Lower leg skin (tissue), 4 donors: ENCODE data around the gene UQCC2. TPM values are rescaled to one million over a fixed set of nuclear protein-coding genes. Genes with fewer than 3 reads are reported as not detected.

Source experiments
- DNase-seq, 2 donors: peaks; one replicate each; pipeline ENCODE4 v3.0.0-alpha.2; 2019; ENCODE audit warnings: low spot score in 2 of 2
- H3K4me3 ChIP-seq: fragments of 200-600 bp; sonication (generic); 2 replicates; pipeline ENCODE4 v1.5.1; 2017; ENCODE audit warnings: mild to moderate bottlenecking, low read depth; ENCODE audit not compliant: poor library complexity, severe bottlenecking
- POLR2A ChIP-seq, 2 donors: fragments of 450-650 bp; IDR thresholded peaks; one replicate each; pipeline ENCODE4 v1.6.1; 2016 to 2017; ENCODE audit warnings: antibody characterized with exemption in 2 of 2, mild to moderate bottlenecking in 1 of 2, moderate library complexity in 1 of 2
- WGBS, 2 donors: methylation state at CpG; one replicate each; pipeline ENCODE4 v1.1.5; 2018; 5-methylcytosine and 5-hydroxymethylcytosine counted together
- intact Hi-C: fragments of 100-400 bp; cut with DNase I; formaldehyde crosslinking; loops from one replicate; pipeline ENCODE4 v1.15.0; 2023; ENCODE audit warnings: low total_unique reads
- total RNA-seq, 4 donors: library from RNA; depleted of rRNA; stranded (reverse); fragments of >200 nt; gene quantifications; one replicate each; pipeline ENCODE4 v1.1.0, GENCODE V29; 2016
- TF ChIP-seq, protein P1 (sequence below), 3 donors: fragments of 450-650 bp; IDR thresholded peaks; one replicate each; pipeline ENCODE4 v1.5.1; 2016; ENCODE audit warnings: antibody characterized with exemption in 3 of 3, mild to moderate bottlenecking in 3 of 3, moderate library complexity in 2 of 3

The UQCC2 gene
- total RNA-seq, 4 donors from 2014 or later = 8.5 to 20.4 (median 10.2) TPM

DNA sequence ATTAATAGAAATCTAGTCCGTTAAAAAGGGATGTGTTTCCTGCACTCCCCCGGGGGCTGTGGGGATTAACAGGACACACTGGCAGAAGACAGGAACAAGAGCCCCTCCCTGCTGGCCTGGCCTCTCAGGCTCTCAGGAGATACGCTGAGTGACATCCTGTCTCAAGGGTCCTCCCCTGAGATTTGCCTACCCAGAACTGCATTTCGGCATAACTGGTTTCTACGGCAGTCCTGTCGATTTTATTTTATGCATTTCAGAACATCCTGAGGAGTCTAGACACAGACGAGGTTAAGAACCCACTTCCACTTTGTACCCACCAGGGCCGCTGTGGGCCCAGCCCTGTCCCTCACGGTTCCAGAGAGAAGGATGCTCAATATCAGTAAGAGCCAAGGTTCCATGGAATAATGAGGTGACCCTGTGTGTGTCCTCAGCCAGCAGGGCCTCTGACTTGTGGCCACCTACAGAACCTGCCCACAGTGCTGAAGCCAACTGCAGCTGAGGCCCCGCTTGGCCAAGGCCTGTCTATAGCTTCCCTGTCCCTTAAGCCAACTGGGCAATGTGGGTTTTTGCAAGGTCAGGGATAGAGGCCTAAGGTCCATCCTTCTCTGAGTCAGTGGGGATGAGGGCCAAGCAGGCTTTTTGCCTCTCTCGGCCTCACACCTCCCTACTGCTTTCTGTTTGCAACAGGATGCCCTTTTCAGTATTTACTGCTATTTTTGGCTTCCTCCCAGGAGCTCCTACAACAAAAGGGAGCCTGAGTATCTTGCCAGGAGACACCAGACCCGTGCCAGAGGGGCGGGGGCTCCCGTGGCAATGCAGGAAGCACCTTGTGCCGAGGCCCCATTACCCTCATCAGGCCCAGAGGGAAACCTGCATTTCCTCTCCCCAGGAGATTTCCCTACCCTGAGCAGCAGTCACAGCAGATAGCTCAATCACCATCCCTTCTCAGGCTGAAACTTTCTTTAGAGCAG lies 14.7 kb downstream of the UQCC2 start:
- no peak for DNase-seq
- WGBS, 2 donors = 39 to 44% methylated on average over 15 of the region's 15 CpGs
- intact Hi-C loops = no loop called here
- TF ChIP-seq, protein P1, sequence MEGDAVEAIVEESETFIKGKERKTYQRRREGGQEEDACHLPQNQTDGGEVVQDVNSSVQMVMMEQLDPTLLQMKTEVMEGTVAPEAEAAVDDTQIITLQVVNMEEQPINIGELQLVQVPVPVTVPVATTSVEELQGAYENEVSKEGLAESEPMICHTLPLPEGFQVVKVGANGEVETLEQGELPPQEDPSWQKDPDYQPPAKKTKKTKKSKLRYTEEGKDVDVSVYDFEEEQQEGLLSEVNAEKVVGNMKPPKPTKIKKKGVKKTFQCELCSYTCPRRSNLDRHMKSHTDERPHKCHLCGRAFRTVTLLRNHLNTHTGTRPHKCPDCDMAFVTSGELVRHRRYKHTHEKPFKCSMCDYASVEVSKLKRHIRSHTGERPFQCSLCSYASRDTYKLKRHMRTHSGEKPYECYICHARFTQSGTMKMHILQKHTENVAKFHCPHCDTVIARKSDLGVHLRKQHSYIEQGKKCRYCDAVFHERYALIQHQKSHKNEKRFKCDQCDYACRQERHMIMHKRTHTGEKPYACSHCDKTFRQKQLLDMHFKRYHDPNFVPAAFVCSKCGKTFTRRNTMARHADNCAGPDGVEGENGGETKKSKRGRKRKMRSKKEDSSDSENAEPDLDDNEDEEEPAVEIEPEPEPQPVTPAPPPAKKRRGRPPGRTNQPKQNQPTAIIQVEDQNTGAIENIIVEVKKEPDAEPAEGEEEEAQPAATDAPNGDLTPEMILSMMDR (IDR thresholded peaks at IDR 0.05) = no peak
- TF ChIP-seq POLR2A (IDR thresholded peaks at IDR 0.05) = no peak
- H3K4me3 ChIP-seq = no peak overlapping the region

DNA sequence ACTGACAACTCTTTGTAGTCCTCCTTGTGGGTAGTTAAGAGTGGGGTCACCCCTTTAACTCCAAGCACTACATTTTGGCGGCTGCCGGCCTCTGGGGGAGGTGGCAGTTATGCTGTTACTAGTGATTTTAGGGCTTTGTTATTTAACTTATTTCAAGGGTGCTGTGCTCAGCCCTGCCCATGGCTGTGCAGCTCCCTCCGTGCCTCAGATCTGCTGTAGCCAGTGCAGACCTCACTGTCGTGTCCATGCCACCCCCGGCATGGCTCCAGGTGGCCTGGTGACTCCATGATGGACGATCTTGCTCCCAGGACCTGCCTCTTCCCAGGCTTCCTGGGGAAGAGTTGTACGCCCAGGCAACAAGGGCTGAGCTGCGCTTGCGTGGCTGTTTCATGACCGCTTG lies 15.4 kb downstream of the UQCC2 start:
- DNase-seq = no peak
- intact Hi-C loops = no loop called here
- TF ChIP-seq POLR2A (IDR thresholded peaks at IDR 0.05) = no peak
- TF ChIP-seq, protein P1 (IDR thresholded peaks at IDR 0.05) = no peak
- WGBS, 2 donors = 82 to 83% methylated on average over 10 of the region's 10 CpGs
- H3K4me3 ChIP-seq = no peak overlapping the region

DNA sequence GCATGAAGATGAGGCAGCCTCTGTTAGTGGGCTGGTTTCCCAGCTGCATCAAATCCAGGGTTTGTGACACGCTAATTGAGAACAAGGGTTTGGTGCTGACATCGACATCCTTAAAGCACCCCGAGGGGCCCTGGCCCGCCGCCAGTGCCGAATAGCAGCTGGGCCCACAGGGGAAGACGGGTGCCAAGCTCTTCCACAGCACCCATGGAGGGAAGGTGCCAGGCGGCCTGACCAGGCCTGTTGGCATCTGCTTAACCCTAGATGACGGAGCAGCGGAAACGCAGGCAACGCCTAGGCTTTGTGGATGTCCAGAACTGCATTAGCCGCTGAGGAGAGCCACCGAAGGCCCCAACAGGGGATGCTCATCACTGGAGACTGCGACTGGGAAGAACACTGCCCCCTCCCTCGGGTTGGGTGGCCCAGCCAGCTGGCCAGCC lies 16.0 kb downstream of the UQCC2 start:
- TF ChIP-seq, protein P1 (IDR thresholded peaks at IDR 0.05) = no peak
- TF ChIP-seq POLR2A (IDR thresholded peaks at IDR 0.05) = no peak
- DNase-seq = no peak
- intact Hi-C loops = no loop called here
- 14 to 34% methylated on average over 5 to 15 of the region's 16 CpGs for WGBS, 2 donors
- no peak overlapping the region for H3K4me3 ChIP-seq

DNA sequence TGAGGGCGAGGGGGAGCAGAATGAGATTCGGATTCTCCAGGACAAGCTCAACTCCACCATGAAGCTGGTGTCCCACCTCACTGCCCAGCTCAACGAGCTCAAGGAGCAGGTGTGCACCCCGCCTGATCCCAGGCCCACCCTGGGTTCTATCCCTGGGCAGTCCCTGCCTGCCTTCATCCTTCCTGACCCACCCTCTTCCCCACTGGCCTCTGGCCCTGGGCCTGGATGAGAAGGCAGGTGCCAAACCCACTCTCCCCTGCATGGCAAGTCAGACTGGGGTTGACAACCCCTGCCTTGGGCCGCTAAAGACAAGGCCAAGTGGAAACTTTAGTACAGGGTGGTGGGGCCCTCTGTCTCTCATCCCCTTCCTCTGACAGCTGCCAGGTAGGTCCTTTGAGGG lies 16.5 kb downstream of the UQCC2 start:
- WGBS, 2 donors = 61 to 71% methylated on average over 5 of the region's 5 CpGs
- no peak overlapping the region for H3K4me3 ChIP-seq
- intact Hi-C loops = no loop called here
- no peak for TF ChIP-seq POLR2A (IDR thresholded peaks at IDR 0.05)
- TF ChIP-seq, protein P1 (IDR thresholded peaks at IDR 0.05) = no peak
- DNase-seq = no peak

GRCh38 chr6:33694401-33694931 lies 17.0 kb downstream of the UQCC2 start:
- intact Hi-C loops = no loop called here

More at GRCh38 chr6:33694401-33694931, 17.0 kb downstream of the UQCC2 start:
- DNase-seq = no peak
- TF ChIP-seq, protein P1 (IDR thresholded peaks at IDR 0.05) = no peak
- TF ChIP-seq POLR2A (IDR thresholded peaks at IDR 0.05) = no peak
- no peak overlapping the region for H3K4me3 ChIP-seq
- WGBS, 2 donors = 27 to 34% methylated on average over 19 of the region's 19 CpGs
